Measurements from ENCODE around the gene L3MBTL1. TPM values are rescaled to one million over a fixed set of nuclear protein-coding genes. Genes with fewer than 3 reads are reported as not detected.

Gene L3MBTL1
- total and polyA plus RNA-seq, 2 of the 4 experiments (the other 2 are of a cell fraction): 2.2 to 4.5 TPM

- intact Hi-C loops (cut with micrococcal nuclease) (loop anchor here (5.0 kb wide), 1 partner anchor 207 kb away; no protein-coding TSS in a partner anchor), in situ Hi-C loops (cut with MboI; ENCODE audit: low sequenced_read_pairs) (loop anchor here (5.0 to 10.0 kb wide), 2 partner anchors 155 to 542 kb away; no protein-coding TSS in a partner anchor), dilution Hi-C loops (cut with HindIII; ENCODE audit: low sequenced_read_pairs, unreplicated experiment) (no loop called here)
- no peak overlapping the region for H3K23ac ChIP-seq (ENCODE audit: low read depth, low read length)
- no peak for TF ChIP-seq POLR2A (IDR thresholded peaks at IDR 0.05; ENCODE audit: low read depth, low read length)
- TF ChIP-seq RFX5 (IDR thresholded peaks at IDR 0.05; ENCODE audit: low read depth, low read length): no peak
- TF ChIP-seq SMC3 (IDR thresholded peaks at IDR 0.05; ENCODE audit: low read depth, low read length): no peak
- no peak for TF ChIP-seq ELK1 (IDR thresholded peaks at IDR 0.05; ENCODE audit: borderline replicate concordance, low read depth, low read length)
- TF ChIP-seq FOS (IDR thresholded peaks at IDR 0.05; ENCODE audit: low read depth, low read length): no peak
- no peak for TF ChIP-seq RAD21 (IDR thresholded peaks at IDR 0.05; ENCODE audit: low read length)
- no peak for TF ChIP-seq BHLHE40 (IDR thresholded peaks at IDR 0.05; ENCODE audit: low read depth, low read length)
- ATAC-seq (ENCODE audit: low read depth): no peak
- H3K18ac ChIP-seq (ENCODE audit: low read depth, low read length): no peak overlapping the region
- WGBS, 2 experiments (ENCODE audit: extremely low coverage in 2 of 2, insufficient read length in 1 of 2): 89% methylated on average over 6 of the region's 17 CpGs; no CpG with 5 or more reads in 1 of the 2 experiments
- H3K9me3 ChIP-seq (ENCODE audit: control insufficient read depth, insufficient read depth, low read length): no peaks in the 10 kb centered on the region
- no peak overlapping the region for H4K5ac ChIP-seq (ENCODE audit: low read depth, low read length)
- no peak for DNase-seq
- H2BK15ac ChIP-seq (ENCODE audit: low read depth, low read length): no peak overlapping the region
- no TSS peak for BruUV-seq (replicated peaks)
- H2BK120ac ChIP-seq (ENCODE audit: low read depth, low read length): no peak overlapping the region
- ChIA-PET POLR2A (ENCODE audit: unreplicated experiment) (no interaction called here), CTCF (no interaction called here)
- no peak overlapping the region for H3K4me3 ChIP-seq (ENCODE audit: insufficient read depth, low read depth, low read length)
- H3K4me1 ChIP-seq (ENCODE audit: control insufficient read depth, insufficient read depth, low read length): no peaks in the 10 kb centered on the region; the same call in 1 of the 2 replicates
- no peak overlapping the region for H2AK5ac ChIP-seq (ENCODE audit: low read depth, low read length)
- no peak overlapping the region for H3K4me2 ChIP-seq (ENCODE audit: low read depth, low read length)
- H2BK5ac ChIP-seq (ENCODE audit: low read depth, low read length, poor library complexity, severe bottlenecking): no peak overlapping the region
- no peaks in the 10 kb centered on the region; the same call in none of the 2 replicates for H3K36me3 ChIP-seq (ENCODE audit: control insufficient read depth, insufficient read depth, low read length)
- H2AK9ac ChIP-seq (replicated peaks; ENCODE audit: low read depth, low read length, poor library complexity): no peak overlapping the region
- no peak overlapping the region for H3K27ac ChIP-seq (ENCODE audit: insufficient read depth, low read length)
- H3K4ac ChIP-seq (ENCODE audit: low read depth, low read length): no peak overlapping the region
- H2BK20ac ChIP-seq (ENCODE audit: low read depth, low read length): no peak overlapping the region
- no peak overlapping the region for H4K8ac ChIP-seq (ENCODE audit: low read depth in 2 of 2, low read length in 2 of 2)
- no peak overlapping the region for H2AFZ ChIP-seq (replicated peaks; ENCODE audit: low read length, poor library complexity)
- no peaks in the 10 kb centered on the region for H4K20me1 ChIP-seq (ENCODE audit: insufficient read depth, low read length)
- H3K27me3 ChIP-seq (ENCODE audit: control insufficient read depth, insufficient read depth, low read length): no peaks in the 10 kb centered on the region; the same call in 1 of the 2 replicates
- H3K9ac ChIP-seq (ENCODE audit: low read depth, low read length): no peak overlapping the region
- H3K56ac ChIP-seq (ENCODE audit: extremely low read depth, insufficient read depth, low read length): no peak overlapping the region
- H4K91ac ChIP-seq (ENCODE audit: insufficient read depth, low read depth, low read length): no peak overlapping the region
- H3K14ac ChIP-seq (replicated peaks; ENCODE audit: low read depth, low read length): no peak overlapping the region
- no peaks in the 10 kb centered on the region; the same call in 1 of the 2 replicates for H3K9me1 ChIP-seq (ENCODE audit: insufficient read depth, low read length)
- no peaks in the 10 kb centered on the region for H3K79me1 ChIP-seq (ENCODE audit: low read depth in 1 of 2, low read length in 2 of 2)
These were observed 32.6 kb downstream of the L3MBTL1 start for GRCh38 chr20:43539975-43540672.

Data from IMR-90 (cell line).